HEK293T (cell line): ENCODE data around the gene OPHN1.

ENCODE experiments used
- CTCF ChIA-PET: fragments of 350-600 bp; formaldehyde crosslinking; extraction: SDS; loops from one replicate; lab custom pipeline; 2021; ENCODE audit warnings: antibody characterized with exemption, inconsistent platforms; lab: Yijun Ruan, JAX
- POLR2A ChIA-PET: fragments of 350-600 bp; formaldehyde crosslinking; extraction: SDS; loops from one replicate; lab custom pipeline; 2020; ENCODE audit warnings: antibody characterized with exemption, inconsistent platforms; lab: Yijun Ruan, JAX
- DNase-seq: peaks from one replicate; pipeline ENCODE4 v3.0.0; 2012; ENCODE audit warnings: mixed read lengths; ENCODE audit errors: extremely low spot score
- ARNT ChIP-seq: fragments of 450-650 bp; IDR thresholded peaks from 2 replicates; pipeline ENCODE4 v1.6.1; 2017; ENCODE audit warnings: mild to moderate bottlenecking
- BHLHE40 ChIP-seq: fragments of 450-650 bp; IDR thresholded peaks from 2 replicates; pipeline ENCODE4 v1.6.1; 2016; ENCODE audit warnings: mild to moderate bottlenecking, moderate library complexity, borderline replicate concordance
- CTBP1 ChIP-seq: fragments of 450-650 bp; IDR thresholded peaks from 2 replicates; pipeline ENCODE4 v1.6.1; 2016; ENCODE audit warnings: borderline replicate concordance
- ELF4 ChIP-seq: fragments of 450-650 bp; IDR thresholded peaks from 2 replicates; pipeline ENCODE4 v1.6.1; 2017; ENCODE audit warnings: antibody characterized with exemption
- FOXA1 ChIP-seq: fragments of 450-650 bp; IDR thresholded peaks from 2 replicates; pipeline ENCODE4 v1.6.1; 2016; ENCODE audit warnings: mild to moderate bottlenecking
- FOXK2 ChIP-seq: fragments of 450-650 bp; IDR thresholded peaks from 2 replicates; pipeline ENCODE4 v1.6.1; 2016; ENCODE audit warnings: mild to moderate bottlenecking
- FOXM1 ChIP-seq: fragments of 450-650 bp; IDR thresholded peaks from 2 replicates; pipeline ENCODE4 v1.6.1; 2017; ENCODE audit warnings: mild to moderate bottlenecking, borderline replicate concordance
- HDGF ChIP-seq: fragments of 450-650 bp; IDR thresholded peaks from 2 replicates; pipeline ENCODE4 v1.6.1; 2017; ENCODE audit warnings: antibody characterized with exemption, borderline replicate concordance
- L3MBTL2 ChIP-seq: fragments of 450-650 bp; conservative IDR thresholded peaks from 2 replicates; pipeline ENCODE4 v1.6.1; 2016; ENCODE audit warnings: mild to moderate bottlenecking
- LEF1 ChIP-seq: fragments of 450-650 bp; IDR thresholded peaks from 2 replicates; pipeline ENCODE4 v1.6.1; 2017; ENCODE audit warnings: mild to moderate bottlenecking, borderline replicate concordance
- NFRKB ChIP-seq: fragments of 450-650 bp; IDR thresholded peaks from 2 replicates; pipeline ENCODE4 v1.6.1; 2016; ENCODE audit warnings: mild to moderate bottlenecking, moderate library complexity
- SP1 ChIP-seq: fragments of 450-650 bp; IDR thresholded peaks from 2 replicates; pipeline ENCODE4 v1.6.1; 2017
- SUZ12 ChIP-seq: fragments of 450-650 bp; IDR thresholded peaks from 2 replicates; pipeline ENCODE4 v1.6.1; 2016; ENCODE audit warnings: mild to moderate bottlenecking
- TARDBP ChIP-seq: fragments of 450-650 bp; IDR thresholded peaks from 2 replicates; pipeline ENCODE4 v1.6.1; 2016
- ZNF384 ChIP-seq: fragments of 450-650 bp; IDR thresholded peaks from 2 replicates; pipeline ENCODE4 v1.6.1; 2016
- TF ChIP-seq, protein P1 (sequence below): fragments of 450-650 bp; IDR thresholded peaks from 2 replicates; pipeline ENCODE4 v1.6.1; 2016

OPHN1 gene

DNA sequence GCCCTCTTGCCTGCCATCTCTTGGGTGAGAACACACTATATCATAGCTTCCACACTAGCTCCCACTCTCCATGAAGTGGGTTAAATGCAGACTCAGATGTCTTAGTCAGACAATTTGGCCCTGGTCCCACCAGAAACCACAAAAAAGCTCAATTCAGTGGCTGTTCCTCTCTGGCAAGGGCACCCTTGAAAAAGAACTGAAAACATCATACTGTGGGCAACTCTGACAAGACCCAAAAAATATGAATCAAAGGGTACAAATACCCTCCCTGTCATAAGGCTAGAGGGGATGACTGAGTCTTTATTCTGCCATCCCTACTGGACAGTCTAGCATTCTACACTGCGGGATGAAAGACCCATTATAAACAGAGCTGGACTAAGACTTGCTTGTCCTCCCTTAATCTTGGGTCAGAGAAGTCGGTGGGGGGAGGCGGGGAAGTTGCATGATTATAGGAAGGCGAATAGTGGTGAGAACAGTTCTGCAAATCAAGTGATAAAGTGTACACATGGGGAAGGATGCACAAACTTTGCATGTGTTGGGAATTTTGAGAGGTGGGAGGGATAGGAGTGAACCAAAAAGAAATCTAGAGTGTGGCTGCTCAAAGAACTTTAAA is 172.1 kb downstream of the OPHN1 start:
- no peak for DNase-seq
- CTCF ChIA-PET: no interaction called here
- POLR2A ChIA-PET: no interaction called here
- no peak for TF ChIP-seq SUZ12
- TF ChIP-seq ARNT: no peak
- no peak for TF ChIP-seq ZNF384
- TF ChIP-seq LEF1: no peak

DNA sequence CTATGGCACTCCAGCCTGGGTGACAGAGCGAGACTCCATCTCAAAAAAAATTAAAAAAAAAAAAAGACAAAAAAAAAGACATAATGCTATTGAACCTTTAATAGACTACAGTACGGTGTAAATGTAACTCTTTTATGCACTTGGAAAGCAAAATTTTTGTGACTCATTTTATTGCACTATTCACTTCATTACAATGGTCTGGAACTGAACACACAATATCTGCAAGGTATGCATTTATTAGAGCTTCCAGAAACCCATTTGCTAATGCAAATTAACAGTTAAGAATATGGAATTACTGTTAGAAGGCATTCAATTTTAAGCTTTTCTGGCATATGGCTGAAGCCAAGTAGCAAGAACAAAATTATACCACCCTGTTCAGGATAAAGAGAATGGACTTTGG is 176.3 kb downstream of the OPHN1 start:
- no peak for TF ChIP-seq HDGF
- TF ChIP-seq FOXA1: no peak
- TF ChIP-seq CTBP1: no peak
- TF ChIP-seq FOXM1: no peak
- no peak for TF ChIP-seq SUZ12
- TF ChIP-seq BHLHE40: no peak
- no peak for TF ChIP-seq L3MBTL2
- no peak for TF ChIP-seq FOXK2
- no peak for TF ChIP-seq ELF4
- no peak for TF ChIP-seq ARNT
- TF ChIP-seq, protein P1, sequence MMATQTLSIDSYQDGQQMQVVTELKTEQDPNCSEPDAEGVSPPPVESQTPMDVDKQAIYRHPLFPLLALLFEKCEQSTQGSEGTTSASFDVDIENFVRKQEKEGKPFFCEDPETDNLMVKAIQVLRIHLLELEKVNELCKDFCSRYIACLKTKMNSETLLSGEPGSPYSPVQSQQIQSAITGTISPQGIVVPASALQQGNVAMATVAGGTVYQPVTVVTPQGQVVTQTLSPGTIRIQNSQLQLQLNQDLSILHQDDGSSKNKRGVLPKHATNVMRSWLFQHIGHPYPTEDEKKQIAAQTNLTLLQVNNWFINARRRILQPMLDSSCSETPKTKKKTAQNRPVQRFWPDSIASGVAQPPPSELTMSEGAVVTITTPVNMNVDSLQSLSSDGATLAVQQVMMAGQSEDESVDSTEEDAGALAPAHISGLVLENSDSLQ: no peak
- TF ChIP-seq NFRKB: no peak
- TF ChIP-seq LEF1: no peak
- no peak for TF ChIP-seq ZNF384
- TF ChIP-seq SP1: no peak
- no peak for DNase-seq
- CTCF ChIA-PET: interaction anchor here (0.9 kb wide), 1 partner anchor 19 kb away, joined by 3 read pairs; no protein-coding TSS in a partner anchor
- POLR2A ChIA-PET: no interaction called here

DNA sequence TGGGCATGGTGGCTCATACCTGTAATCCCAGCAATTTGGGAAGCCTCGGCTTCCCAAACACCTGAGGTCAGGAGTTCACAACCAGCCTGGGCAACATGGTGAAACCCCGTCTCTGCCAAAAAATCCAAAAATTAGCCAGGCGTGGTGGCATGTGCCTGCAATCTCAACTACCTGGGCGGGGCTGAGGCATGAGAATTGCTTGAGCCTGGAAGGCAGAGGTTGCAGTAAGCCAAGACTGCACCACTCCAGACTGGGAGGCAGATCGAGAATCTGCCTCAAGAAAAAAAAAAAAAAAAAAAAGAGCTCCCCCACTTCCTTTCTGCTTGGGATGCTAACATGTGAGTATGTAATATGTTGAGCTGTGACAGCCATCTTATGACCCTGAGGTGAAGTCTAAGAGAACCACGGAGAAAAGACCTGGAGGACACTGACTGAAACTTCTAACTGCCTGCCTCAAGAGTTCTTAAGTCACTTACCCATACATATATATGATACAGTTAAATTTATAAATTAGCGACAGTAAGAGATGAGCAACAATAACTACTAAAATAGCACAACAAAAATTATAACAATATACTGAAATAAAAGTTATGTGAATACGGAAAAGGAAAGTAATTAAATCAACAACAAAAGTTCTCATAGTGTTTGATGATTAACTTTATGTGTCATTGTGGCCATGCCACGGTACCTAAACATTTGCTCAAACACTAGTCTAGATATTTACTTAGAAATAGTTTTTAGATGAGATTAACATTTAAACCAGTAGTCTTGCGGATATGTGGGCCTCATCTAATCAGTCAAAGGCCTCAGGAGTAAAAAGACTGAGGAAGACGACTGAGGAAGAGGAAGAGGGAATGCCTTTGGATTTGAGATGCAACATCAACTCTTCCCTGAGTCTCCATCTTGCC is 178.3 kb downstream of the OPHN1 start:
- no peak for DNase-seq
- POLR2A ChIA-PET: no interaction called here
- TF ChIP-seq ZNF384: no peak
- TF ChIP-seq ARNT: no peak
- TF ChIP-seq, protein P1: no peak
- no peak for TF ChIP-seq TARDBP
- no peak for TF ChIP-seq NFRKB
- TF ChIP-seq HDGF: no peak
- no peak for TF ChIP-seq FOXM1
- TF ChIP-seq SUZ12: no peak
- TF ChIP-seq ELF4: no peak
- no peak for TF ChIP-seq SP1
- TF ChIP-seq L3MBTL2: no peak
- TF ChIP-seq BHLHE40: no peak
- CTCF ChIA-PET: no interaction called here

DNA sequence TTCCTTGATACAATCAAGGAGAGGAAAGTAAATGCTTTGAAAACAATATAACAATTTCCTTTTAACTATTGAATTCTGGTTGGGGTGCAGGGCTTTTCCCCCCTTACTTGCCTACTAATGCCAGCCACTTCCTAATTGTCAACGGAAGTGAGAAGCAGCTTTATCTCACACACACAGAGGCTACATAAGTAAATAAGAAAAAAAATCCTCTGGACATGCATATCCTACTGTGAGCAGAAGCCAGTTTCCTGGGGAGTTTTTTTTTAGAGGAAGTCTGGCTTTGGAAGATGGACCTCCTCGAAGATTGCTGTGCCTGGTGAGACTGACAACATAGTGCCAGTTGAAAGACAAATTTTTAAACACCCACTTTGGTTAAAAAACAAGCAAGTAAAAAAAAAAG is 180.6 kb downstream of the OPHN1 start:
- no peak for TF ChIP-seq SUZ12
- TF ChIP-seq CTBP1: no peak
- no peak for TF ChIP-seq SP1
- TF ChIP-seq L3MBTL2: no peak
- TF ChIP-seq HDGF: no peak
- TF ChIP-seq NFRKB: no peak
- no peak for TF ChIP-seq ELF4
- ChIA-PET POLR2A (no interaction called here), CTCF (no interaction called here)
- no peak for DNase-seq

DNA sequence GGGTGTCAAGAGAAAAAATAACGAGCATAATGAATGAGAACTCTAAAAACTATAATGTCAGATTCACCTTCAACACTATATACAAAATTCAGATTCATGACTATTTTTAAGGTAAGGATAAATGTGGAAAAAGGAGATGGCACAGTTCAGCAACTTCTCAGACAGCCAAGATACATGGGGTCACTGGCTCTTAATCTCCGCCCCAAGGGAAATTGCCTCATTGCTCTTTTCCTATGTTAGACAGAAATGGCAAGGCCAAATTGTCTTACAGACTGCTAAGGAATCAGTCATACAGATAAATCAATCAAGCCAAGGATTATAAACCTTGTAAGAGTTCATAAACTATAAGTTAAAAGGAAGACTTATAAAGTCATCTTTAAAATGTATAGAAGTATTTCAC is 183.4 kb downstream of the OPHN1 start:
- no peak for DNase-seq
- CTCF ChIA-PET: interaction anchor here (1.4 kb wide), 1 partner anchor 11 kb away, joined by 4 read pairs; no protein-coding TSS in a partner anchor
- POLR2A ChIA-PET: no interaction called here
- TF ChIP-seq, protein P1: no peak
- no peak for TF ChIP-seq BHLHE40
- TF ChIP-seq FOXA1: no peak
- no peak for TF ChIP-seq SP1
- no peak for TF ChIP-seq NFRKB
- TF ChIP-seq HDGF: no peak
- TF ChIP-seq FOXK2: no peak
- no peak for TF ChIP-seq FOXM1
- no peak for TF ChIP-seq ZNF384
- TF ChIP-seq ELF4: no peak
- TF ChIP-seq TARDBP: no peak
- TF ChIP-seq L3MBTL2: no peak
- no peak for TF ChIP-seq LEF1
- TF ChIP-seq ARNT: no peak

DNA sequence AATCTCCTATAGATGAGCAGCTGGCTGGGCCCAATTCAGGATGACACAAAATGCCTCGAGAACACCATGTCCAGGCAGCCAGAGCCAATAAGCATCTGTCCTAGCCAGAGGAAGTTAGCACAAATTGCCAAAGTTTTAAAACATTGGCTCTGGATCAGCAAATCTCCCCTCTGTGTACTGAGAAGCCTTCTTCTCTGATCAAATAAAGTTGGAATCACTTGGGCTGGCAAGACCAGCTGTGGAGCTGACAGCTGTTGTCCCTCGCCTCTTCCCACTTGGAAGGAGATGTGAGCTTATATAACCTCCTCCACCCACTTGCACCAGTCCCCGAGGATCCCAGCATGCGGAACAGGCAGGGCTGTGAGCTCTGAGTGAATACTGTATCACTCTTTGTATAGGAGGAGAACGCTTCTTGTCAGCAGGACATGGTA is 183.9 kb downstream of the OPHN1 start:
- ChIA-PET POLR2A (no interaction called here), CTCF (interaction anchor here (1.4 kb wide), 1 partner anchor 10 kb away, joined by 4 read pairs; no protein-coding TSS in a partner anchor)
- DNase-seq: no peak
- TF ChIP-seq ELF4: no peak
- TF ChIP-seq NFRKB: no peak
- no peak for TF ChIP-seq FOXM1
